AG10803 (cell line): ENCODE results near the gene UST.

Experiments
- DNase-seq: peaks from one replicate; pipeline ENCODE4 v3.0.0; 2010; ENCODE audit warnings: low read depth
- H3K4me3 ChIP-seq: 2 replicates; pipeline ENCODE4 v1.5.1; 2011; ENCODE audit warnings: mild to moderate bottlenecking, low read length, control low read depth
- TF ChIP-seq, protein P1 (sequence below): conservative IDR thresholded peaks from 2 replicates; pipeline ENCODE4 v1.5.1; 2011; ENCODE audit warnings: mild to moderate bottlenecking, low read length, control low read depth, inconsistent platforms

Gene UST

DNA sequence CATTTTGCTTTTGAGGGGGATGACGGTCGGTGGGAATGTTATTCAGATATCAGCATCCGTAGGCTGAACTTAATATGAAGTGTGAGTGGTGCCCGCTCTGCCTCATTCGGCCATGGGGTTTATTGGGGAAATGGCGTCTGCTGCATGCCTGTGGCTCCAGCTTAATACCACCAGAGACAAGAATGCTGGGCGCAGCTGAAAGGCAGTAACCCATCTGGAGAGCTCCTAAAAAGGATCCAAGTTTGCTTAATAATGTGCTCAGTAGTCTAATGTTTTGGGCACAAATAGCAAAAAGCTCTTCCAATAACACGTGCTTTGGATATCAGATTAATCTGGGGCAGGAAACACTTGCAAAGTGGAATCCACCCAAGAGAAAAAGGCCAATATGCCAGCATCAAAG, 297.7 kb downstream of the UST start:
- TF ChIP-seq, protein P1, sequence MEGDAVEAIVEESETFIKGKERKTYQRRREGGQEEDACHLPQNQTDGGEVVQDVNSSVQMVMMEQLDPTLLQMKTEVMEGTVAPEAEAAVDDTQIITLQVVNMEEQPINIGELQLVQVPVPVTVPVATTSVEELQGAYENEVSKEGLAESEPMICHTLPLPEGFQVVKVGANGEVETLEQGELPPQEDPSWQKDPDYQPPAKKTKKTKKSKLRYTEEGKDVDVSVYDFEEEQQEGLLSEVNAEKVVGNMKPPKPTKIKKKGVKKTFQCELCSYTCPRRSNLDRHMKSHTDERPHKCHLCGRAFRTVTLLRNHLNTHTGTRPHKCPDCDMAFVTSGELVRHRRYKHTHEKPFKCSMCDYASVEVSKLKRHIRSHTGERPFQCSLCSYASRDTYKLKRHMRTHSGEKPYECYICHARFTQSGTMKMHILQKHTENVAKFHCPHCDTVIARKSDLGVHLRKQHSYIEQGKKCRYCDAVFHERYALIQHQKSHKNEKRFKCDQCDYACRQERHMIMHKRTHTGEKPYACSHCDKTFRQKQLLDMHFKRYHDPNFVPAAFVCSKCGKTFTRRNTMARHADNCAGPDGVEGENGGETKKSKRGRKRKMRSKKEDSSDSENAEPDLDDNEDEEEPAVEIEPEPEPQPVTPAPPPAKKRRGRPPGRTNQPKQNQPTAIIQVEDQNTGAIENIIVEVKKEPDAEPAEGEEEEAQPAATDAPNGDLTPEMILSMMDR: no peak
- peak; percentile 90 for DNase-seq
- no peak overlapping the region for H3K4me3 ChIP-seq

DNA sequence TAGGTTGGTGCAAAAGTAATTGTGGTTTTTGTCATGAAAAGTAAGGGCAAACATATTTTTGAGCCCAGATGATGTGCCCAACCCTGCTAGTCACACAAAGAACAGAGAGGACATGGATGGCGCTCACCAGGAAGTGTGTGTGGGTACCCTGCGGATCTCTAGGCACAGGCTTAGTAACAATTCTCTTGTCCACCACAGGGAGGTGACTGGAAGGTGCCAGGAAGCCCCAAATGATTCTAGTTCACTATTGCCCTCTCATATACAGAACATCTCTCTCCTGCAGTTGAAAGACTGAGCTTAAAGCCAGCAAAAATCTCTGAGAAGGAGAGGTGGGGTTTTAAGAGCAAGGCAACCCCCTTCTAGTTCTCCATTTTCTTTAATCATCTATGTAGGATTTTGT, 298.6 kb downstream of the UST start:
- TF ChIP-seq, protein P1: peak; percentile 10; the same call in 1 of the 2 replicates
- H3K4me3 ChIP-seq: no peak overlapping the region
- no peak for DNase-seq

GRCh38 chr6:149046164-149046821, 299.5 kb downstream of the UST start:
- TF ChIP-seq, protein P1: no peak
- no peak overlapping the region for H3K4me3 ChIP-seq
- DNase-seq: no peak

DNA sequence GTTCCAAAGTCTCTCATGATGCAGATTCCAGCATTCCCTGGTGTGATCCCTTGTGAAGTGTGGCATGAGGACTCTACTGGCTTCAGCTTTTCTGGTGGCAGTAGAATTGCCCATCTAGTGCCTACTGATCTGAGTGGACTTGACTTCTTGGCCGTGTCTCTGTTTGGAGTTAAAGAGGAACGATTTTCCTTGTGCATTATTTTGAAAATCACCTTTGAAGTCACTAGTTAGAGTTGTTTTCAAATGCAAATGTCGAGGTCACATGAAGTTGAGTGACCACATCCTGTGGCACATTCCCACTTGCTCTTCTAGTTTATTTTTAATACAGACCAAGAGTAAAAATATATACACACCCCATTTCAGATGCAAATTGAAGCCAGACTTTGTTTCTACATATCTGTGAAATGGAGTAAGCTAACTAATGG, 300.0 kb downstream of the UST start:
- H3K4me3 ChIP-seq: no peak overlapping the region
- TF ChIP-seq, protein P1: no peak
- DNase-seq: peak; percentile 58

GRCh38 chr6:149049230-149049629, 302.4 kb downstream of the UST start:
- no peak for DNase-seq
- no peak overlapping the region for H3K4me3 ChIP-seq
- TF ChIP-seq, protein P1: no peak

- TF ChIP-seq, protein P1: no peak
- no peak for DNase-seq
- no peak overlapping the region for H3K4me3 ChIP-seq
These were observed 303.3 kb downstream of the UST start for GRCh38 chr6:149050160-149050559.

GRCh38 chr6:149052350-149053106, 305.7 kb downstream of the UST start:
- TF ChIP-seq, protein P1: no peak
- H3K4me3 ChIP-seq: no peak overlapping the region
- no peak for DNase-seq
